Amniotic epithelial cell (primary cell): ENCODE measurements around the gene DPYSL4.

ENCODE experiments used
- DNase-seq: peaks from one replicate; pipeline ENCODE4 v3.0.0-alpha.2; 2010; ENCODE audit warnings: low read depth

DPYSL4 gene

GRCh38 chr10:132163826-132164515 lies 22.8 kb upstream of the DPYSL4 start:
- no peak for DNase-seq

GRCh38 chr10:132164761-132165278 lies 21.9 kb upstream of the DPYSL4 start:
- DNase-seq = no peak

- no peak for DNase-seq
Observed at GRCh38 chr10:132165416-132165980, 21.2 kb upstream of the DPYSL4 start.

GRCh38 chr10:132166216-132166950 lies 20.4 kb upstream of the DPYSL4 start:
- DNase-seq = no peak

GRCh38 chr10:132167041-132167674 lies 19.6 kb upstream of the DPYSL4 start:
- DNase-seq = no peak

- no peak for DNase-seq
Observed at GRCh38 chr10:132167976-132168375, 18.8 kb upstream of the DPYSL4 start.

- DNase-seq = no peak
Observed at GRCh38 chr10:132168571-132169030, 18.1 kb upstream of the DPYSL4 start.

- DNase-seq = no peak
Observed at GRCh38 chr10:132169031-132169765, 17.6 kb upstream of the DPYSL4 start.

- DNase-seq = no peak
Observed at GRCh38 chr10:132169766-132170560, 16.8 kb upstream of the DPYSL4 start.

- DNase-seq = no peak
Observed at GRCh38 chr10:132170561-132171361, 16.0 kb upstream of the DPYSL4 start.

- no peak for DNase-seq
Observed at GRCh38 chr10:132172091-132173066, 14.4 kb upstream of the DPYSL4 start.

- peak; percentile 3 for DNase-seq
Observed at GRCh38 chr10:132173185-132173584, 13.6 kb upstream of the DPYSL4 start.

GRCh38 chr10:132174237-132174636 lies 12.5 kb upstream of the DPYSL4 start:
- no peak for DNase-seq

- DNase-seq = no peak
Observed at GRCh38 chr10:132175408-132175807, 11.3 kb upstream of the DPYSL4 start.

- no peak for DNase-seq
Observed at GRCh38 chr10:132175907-132176581, 10.7 kb upstream of the DPYSL4 start.

- no peak for DNase-seq
Observed at GRCh38 chr10:132176623-132177500, 9.9 kb upstream of the DPYSL4 start.

GRCh38 chr10:132178046-132178445 lies 8.7 kb upstream of the DPYSL4 start:
- no peak for DNase-seq
